Activated T-helper 1 cell treated with Interleukin-2 at 50 U/mL for 16 hours (primary cell): ENCODE results near the gene AUTS2.
"Not testable (repeated sequence)": the region's sequence is repeated elsewhere in the genome, so short reads cannot be mapped to it uniquely, and the experiment has no call there.

ENCODE experiments used
- DNase-seq: peaks from one replicate; pipeline ENCODE4 v3.0.0-alpha.2; 2020; ENCODE audit warnings: low read depth

Gene AUTS2

DNA sequence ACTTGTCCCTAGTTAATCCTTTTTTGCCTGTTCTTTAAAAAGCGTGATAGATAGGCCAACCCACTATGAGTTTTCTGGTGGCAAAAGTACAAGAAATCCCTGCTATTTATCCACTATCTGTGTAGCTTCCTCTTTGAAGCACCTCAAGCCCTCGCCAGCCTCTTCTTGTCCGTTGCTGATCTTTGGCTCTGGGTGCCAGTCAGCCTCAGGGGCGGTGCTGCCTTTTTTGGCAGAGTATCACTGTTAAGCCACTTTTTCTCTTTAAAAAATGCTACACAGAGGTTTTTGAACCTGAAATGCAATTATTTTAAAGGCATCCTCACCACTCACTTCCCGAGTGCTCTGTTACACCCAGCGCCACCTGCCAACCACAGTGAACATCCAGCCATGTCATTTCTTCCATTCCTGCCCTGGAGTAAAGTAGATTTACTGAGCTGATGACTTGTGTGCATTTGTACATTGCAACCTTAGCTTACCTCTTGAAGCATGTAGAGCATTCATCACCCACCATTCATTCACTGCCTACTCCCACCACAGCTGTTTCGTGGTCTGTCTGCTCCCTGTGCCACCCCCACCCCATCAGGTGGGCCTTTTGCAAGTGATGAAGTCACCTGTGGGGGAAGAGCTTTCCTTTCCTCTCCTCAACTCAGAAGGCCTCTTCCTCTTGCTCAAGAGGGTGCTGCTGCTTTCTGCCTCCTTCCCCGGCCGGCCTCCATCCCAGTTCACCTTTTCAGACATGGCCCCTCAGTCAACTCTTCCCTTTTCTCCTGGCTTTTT, 1119.5 kb downstream of the AUTS2 start:
- no peak for DNase-seq

DNA sequence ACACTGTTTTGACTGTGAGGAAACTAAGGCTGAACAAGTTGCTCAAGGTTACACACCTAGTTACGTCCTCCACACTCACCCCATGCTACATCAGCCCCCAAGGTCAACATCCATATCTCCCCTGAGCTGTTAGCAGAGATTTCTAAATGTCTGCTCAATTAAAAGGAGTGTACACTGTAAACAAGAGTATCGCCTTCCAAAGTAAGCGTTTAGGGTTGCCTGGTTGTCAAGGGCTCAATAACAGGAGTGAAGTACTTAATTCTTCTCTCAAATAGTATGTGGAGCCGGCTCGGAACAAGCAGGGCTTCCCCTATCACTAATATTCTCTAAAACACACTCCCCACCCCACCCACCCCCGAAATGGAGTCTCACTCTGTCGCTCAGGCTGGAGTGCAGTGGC, 1120.8 kb downstream of the AUTS2 start:
- no peak for DNase-seq

DNA sequence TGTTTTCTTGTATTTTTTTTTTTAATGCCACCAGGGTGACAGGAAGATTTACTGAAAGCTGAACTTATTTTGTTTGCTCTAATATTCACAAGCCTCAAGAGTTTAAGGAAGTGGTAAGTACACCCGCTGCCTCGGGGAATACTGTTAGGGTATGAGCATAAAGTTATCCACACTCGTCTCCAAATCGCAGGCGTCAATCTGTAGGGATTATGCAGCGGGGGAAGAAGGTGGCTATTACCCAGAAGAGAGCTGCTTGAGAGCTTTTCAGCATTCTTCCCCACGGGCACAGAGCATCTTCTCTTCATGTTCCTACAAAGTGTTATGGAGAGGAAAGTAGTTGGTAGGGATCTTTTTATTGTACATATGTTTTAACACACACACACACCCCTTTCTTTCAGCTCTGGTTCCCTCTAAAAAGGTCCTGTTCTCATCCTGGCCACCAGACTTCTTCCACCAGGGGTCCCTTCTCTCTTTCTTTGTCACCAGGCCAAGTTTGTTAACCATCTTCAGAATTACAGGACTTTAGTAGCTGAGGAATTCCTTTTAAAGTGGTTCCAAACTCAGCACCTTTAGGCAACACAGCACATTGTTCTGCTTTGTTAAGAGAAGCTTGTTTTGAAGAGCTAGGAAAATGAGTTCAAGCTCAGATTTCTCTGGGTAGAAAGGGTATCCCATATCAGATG, 1122.1 kb downstream of the AUTS2 start:
- no peak for DNase-seq

DNA sequence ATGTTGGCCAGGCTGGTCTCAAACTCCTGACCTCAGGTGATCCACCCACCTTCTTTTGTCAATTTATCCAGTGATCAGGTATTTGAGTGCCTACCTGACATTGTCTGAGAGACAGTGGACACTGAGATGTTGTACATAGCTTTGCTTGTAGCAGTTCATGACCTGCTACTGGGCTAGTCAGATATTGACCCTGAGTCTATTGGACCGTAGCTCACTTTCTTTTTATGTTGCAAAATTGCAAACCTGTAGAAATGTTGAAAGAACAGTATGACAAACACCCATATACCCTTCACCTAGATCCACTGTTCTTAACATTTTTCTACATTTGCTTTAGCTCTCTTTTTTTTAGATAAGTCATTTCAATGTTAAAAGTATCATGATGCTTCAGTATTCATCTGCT, 1123.2 kb downstream of the AUTS2 start:
- DNase-seq = no peak

DNA sequence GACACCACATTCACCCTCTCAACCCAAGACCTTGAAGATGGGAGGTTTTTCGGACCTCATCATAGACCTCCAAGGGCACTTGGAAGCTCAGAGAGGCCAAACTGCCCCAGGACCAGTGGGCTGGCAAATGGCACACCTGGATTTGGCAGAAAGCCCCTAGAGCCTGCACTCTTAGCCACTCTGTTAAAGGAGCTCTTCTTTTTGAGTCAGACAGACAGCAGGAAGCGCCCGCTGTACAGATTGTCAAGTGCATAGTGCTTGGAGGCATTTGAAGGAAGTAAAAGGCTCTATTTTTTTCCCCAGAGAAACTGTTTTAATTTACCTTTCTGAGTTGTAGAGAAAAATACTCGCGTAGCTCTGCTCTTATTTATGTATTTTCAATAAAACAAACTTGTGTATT, 1125.1 kb downstream of the AUTS2 start:
- DNase-seq = no peak

DNA sequence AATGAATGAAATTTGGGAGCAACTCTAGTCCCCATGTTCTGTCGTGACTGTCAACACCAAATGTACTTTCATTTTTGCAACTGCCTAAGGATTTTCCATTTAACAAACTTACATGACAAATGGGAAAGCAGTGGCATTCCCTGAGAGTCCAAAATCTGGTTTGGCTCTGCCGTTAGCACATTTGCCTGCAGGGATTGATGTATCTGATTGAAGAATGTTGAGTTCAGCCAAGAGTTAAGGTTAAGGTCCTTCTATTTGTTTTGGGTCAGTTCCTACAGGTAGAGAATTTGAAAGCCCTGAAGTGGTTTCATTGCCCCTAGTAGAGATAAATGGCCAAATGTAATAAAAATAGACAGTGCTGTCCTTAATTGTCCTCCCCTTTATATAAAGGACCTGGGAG, 1127.2 kb downstream of the AUTS2 start:
- no peak for DNase-seq

DNA sequence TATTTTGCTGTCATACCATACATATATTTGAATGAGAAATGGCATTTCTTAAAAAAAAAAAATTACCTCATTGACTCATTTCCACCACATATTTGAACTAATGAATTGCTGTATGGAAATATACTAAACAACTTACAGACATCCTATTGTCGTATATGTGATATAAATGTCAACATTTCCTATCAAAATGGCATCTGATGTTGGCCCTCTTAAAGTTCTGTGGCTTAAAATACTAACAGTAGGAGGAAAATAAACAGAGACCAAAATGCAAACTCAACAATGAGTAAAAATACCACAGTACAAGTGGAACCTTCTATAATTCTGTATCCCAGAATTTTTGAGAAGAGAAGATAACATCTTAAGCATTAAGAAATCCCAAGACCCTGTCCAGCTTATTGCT, 1128.0 kb downstream of the AUTS2 start:
- DNase-seq = no peak

DNA sequence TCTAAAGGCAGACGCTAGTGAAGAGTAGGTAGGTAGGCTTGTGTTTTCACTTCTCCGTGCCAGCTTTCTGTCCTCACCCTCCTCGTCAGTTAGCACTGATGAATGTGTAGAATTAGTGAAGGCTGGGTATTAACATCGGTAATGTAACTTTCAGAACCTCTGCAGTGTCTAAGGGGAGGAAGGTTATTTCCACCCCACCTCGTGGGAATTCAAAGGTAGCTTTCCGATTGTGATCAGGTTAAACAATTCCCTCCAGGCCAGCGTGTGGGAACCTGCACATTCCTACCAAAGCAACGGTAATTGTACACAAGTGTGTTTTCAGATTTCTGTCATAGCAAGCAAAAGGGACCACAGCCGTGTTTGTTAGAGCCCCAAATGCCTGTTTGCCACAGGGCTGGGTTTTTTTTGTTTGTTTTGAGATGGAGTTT, 1128.7 kb downstream of the AUTS2 start:
- DNase-seq = no peak

DNA sequence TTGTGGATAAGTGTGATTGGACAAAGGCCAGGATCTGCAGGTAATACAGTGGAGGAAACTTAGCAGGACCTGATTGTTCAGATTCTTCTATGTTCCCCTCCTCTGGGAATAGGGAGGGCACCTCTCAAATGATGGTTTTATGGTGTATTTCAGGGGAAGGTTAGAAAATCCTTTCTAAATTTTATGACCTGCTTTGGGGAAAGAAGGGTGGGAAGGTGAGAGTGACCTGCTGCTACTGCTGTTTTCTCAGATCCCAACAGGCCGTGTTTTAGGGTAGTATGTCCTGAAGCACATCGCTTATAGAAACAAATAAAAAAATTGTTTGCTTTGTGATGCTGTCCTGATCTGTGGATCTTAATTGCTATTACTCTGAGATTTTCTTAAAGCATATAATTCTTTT, 1129.6 kb downstream of the AUTS2 start:
- DNase-seq = no peak

DNA sequence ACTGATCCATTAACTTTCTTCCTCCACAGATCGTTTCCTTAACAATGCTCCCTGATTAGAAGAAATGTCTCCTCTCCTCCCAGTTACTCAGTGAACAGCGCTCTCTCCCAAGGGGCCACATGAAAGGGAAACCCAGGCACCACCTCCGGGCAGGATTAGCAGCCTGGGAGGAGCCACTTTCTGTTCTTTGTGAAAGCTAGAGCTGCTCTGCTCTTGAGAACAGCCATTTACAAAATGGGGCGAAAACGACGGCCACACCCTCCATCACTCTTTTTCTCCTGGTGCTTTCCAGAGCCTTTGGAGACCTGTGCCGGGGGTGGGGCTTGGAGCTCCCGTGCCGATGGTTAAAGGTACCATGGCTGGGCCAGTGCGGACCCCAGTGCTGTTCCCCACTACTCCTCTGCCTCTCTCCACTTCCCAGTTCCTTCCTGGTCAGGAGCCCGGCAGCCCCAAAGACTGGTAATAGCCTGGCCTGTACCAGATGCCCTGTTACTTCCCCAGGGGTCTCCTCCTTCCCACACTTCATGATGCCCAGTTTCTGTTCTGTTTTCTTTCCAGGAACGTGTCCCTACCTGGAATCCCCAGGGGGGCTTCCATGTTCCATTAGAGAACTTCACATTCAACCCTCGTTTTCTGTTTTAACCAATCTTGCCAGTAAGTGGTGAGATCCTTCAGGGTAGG, 1130.7 kb downstream of the AUTS2 start:
- no peak for DNase-seq

DNA sequence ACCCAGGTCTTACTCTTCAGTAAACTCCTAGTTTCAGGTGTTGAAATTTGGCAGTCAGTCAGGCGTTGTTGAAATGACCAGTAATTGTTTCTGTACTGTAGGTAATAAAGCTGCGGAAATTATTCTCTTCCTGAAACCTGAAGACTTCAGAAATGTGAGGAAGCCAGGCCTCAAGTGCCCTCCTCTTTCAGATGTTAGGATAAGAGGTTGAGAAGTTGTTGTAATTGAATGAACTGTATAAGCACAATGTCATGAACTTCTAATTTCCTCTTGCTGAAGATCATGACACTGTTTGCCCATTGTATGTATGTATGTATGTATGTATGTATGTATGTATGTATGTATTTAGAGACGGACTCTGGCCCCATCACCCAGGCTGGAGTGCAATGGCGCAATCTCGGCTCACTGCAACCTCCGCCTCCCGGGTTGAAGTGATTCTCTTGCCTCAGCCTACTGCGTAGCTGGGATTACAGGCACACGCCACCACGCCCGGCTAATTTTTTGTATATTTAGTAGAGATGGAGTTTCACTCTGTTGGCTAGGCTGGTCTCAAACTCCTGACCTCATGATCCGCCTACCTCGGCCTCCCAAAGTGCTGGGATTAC, 1131.4 kb downstream of the AUTS2 start:
- DNase-seq = not testable (repeated sequence)

DNA sequence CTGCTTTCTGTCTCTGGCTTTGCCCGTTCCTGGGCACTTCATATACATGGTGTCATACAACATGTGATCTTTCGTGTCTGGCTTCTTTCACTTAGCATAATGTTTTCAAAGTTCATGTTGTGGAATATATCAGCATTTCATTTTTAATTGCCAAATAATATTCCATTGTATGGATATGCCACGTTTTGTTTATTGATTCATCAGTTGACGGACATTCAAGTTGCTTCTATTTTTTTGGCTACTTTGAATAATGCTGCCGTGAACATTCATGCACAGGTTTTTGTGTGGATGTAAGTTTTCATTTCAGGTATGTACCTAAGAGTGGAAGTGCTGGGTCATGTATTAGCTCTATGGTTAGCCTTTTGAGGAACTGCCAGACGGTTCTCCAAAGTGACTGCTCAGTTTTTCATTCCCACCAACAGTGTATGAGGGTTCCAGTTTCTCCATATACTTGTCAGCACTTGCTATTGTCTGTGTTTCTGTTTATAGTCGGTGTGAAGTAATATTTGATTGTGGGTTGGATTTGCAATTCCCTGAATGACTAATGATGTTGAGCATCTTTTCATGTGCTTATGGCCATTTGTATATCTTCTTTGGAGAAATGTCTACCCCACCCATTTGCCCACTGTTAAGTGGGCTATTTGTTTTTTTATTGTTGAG, 1132.3 kb downstream of the AUTS2 start:
- DNase-seq = no peak

DNA sequence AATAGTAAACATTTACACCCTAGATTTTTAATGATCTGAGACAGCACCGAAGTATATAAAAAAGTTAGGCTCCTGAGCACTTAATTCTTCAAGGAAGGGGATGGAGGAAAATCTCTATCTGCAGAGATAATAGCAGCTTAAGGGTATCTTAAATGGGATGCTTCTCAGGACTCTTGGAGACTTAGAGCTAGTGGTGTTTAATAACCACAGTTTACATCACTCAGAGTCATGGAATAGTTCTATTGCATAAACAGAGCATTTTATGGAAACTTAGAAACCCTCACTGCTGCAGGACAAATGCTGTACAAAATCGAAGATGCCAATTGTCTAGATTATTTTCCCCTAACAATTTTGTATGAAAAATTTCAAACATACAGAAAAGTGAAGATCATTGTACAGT, 1134.8 kb downstream of the AUTS2 start:
- no peak for DNase-seq

DNA sequence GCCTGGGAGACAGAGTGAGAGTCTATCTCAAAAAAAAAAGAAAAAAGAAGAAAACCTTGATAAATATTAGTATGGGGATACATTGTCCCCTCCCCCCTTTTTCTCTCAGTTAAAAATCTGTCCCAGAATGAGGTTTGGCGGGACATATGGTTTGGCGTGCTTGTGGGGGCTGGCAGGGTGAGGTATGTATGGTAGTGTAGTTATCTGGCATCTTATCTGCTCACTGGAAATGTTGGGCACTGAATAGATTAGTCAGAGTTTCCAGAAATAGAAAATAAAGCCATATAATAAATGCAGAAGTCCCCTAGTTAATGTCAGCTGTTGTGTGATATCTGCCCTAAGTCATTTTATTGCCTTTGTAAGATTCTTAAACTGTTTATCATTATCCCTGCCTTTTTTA, 1136.1 kb downstream of the AUTS2 start:
- DNase-seq = no peak

DNA sequence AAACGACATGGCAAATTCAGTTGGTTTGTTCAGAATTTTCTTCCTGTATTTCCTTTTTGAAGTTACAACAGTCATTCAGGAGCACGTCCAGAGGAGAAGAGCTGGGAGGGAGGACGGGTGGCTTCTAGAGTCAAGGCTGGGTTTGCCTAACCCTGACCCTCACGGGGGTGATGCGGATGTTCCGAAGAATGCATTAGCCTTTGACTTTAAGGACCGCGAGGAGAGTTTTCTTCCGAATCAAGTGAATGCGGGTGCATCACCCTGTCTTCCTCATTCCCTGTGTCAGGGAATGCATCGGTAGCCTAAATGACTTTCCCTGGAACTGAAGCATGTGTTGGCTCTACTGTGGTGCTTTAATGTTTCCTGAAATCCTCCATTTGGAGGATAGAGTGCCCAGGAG, 1137.0 kb downstream of the AUTS2 start:
- no peak for DNase-seq

DNA sequence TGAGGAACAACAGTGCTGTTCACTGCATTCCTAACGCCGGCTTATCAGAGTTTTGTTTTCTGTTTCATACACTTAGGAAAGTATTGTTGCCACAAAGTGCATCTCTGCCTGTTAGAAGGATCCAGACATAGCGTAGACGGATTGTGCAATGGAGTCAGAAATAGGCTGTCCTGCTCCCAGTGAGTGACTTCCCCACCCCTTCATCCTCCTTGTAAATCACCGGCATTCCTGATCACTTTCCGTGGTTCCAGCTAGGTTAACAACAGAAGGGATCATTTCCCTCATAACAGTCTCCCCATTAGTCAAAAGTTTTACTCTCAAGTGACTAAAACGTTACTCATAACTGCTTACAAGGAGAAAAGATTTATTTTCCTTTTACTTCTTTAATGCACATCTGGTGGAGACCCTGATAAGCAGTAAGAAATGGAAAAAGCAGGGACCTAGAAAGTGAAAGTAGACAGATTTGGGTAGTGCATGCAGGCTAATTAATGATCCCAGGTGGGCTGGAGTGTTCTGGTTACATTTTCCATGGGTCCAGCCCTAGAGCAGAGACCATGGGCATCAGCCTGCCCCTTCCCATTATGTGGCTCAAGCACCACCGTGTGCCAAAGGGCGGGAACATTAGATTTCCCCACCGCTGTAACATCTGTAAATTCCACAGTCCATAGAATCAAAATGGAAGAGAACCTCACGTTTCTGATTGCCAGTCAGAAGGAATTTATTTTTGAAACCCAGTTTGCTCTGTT, 1138.6 kb downstream of the AUTS2 start:
- DNase-seq = no peak

DNA sequence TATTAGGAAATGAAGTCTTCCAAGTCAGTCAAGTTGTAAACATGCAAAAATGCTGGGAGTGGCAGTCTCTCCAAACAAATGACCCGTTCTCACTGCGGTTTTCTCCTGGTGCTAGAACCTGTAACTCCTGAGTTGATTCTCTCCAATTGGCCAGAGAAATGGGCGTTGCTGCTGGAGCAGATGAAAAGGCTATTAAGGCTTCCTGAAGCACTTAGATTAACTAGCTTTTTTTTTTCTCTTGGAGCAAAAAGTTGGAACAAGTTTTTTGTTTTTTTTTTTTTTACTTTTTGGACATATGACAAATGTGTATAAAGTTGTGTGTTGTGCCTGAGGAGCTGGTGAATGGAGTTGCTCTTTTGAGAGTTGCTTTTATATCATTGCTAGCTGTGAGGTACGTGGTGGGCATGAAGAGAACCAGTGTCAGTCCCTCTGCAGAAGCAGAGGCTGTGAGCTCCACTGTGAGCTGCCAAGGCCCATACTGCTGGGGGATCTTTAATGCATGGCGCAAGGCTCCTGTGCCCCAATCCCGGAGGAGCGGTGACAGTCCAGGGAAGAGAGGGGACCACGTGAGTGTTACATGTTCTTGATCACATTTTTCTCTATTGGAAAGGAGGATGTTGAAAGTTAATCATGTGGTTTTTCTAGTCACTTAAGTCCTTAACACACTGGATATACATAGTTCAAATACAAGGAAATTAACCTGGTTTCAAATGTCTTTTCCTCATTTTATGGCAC, 1140.0 kb downstream of the AUTS2 start:
- DNase-seq = no peak

DNA sequence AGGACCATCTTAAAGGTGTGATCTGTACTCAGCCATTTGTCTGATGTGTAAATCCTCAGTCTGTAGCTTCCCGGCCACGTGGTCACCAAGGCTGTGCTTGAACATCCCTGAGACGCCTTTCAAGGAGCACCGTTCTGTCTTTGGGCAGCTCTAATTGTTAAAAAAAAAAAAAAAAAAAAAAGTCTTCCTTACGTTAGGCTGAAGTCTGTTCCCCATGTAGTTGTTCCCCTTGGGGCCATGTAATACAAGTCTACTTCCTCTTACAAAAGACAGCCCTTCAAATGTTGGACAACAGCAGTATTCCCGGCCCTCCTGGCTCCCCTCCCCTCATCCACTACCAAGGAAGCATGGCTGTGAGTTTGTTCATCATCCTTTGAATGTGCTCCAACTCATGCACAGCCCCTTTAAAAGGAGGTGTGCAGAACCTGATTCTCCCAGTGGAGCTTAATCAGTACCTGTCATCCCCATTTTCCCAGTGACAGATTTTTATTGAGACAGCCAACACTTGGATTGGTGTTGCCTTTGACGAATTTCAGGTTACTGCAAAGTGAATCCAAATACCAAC, 1141.5 kb downstream of the AUTS2 start:
- no peak for DNase-seq

DNA sequence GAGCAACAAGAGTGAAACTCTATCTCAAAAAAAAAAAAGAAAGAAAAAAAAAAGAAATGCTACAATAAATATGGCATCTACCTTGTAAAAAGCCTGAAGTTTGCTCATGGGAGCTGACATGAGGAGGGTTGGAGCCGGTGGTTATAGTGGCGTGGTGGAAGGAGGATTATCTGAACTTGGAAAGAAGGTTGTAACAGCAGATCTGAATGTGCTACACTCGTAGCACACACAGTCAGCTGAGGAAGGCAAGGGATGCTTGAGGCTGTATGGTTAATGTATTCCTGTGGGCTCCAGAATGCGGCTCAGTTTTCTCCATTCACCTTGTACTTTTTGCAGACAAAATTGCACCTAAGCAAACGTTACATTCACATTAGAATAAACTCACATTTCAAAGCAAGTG, 1143.4 kb downstream of the AUTS2 start:
- no peak for DNase-seq

DNA sequence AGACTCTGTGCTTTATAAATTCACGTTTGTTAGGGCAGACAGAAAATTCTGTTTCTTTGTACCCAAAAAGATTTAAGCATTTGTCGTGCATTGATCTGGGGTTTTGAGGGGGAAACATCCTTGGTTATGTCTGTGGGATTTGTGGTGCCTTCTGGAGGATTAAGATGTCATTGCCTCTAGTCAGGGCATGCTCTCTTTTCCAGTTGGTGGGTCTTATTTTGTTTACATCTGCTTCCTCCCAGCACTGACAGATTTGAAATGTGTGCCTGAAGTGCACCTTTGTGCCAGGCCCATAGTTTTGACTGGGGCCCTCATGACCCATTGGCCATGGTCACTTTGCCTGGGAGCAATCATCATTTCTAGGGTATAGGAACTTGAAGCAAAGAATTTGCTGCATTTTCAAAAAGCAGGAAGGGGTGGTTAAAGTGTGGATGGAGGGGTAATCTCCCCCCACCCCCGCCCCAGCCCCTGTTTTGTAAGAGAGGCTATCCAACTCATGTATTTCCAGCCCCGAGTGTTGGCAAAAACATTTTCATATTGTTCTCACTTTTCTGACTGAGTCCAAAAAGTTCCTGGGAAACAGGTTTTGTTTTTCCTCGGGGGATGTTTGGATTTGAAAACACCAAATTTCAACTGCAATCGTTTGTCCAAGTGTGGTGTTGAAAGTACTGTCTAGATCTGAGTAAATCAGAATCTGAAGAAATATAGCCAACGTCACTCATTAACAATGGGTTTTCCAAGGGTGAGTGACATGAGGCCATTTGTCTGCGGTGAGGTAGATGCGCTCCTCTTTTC, 1145.5 kb downstream of the AUTS2 start:
- DNase-seq = no peak
